Measurements from ENCODE around the gene ACO2. TPM values are rescaled to one million over a fixed set of nuclear protein-coding genes. Genes with fewer than 3 reads are reported as not detected.

Gene ACO2
- total RNA-seq, 4 donors from 2014 or later: 81.3 to 205 (median 135) TPM

DNA sequence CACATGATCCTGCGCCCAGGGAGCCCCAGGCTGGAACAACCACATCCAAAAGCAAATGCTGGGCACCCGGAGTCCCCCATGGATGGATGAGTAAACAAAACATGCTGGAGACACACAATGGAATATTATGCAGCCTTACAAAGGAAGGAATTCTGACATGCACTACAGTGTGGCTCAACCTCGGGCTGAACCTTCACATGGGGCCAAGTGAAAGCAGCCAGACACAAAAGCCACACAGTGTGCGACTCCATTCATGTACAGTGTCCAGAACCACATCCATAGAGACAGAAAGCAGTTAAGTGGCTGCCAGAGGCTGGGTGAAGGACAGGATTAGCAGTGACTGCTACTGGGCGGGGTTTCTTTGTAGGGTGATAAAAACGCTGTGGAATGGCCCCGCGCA is 65.3 kb downstream of the ACO2 start:
- Histone ChIP-seq H3K9me3 (no peaks in the 10 kb centered on the region), H3K27me3 (no peaks in the 10 kb centered on the region), H3K36me3 (peaks cover 17 to 26% of the 10 kb centered on the region in 2 donors), H3K4me3 (replicated peaks in 1 of 3) (no peak overlapping the region), H3K4me1 (no peaks in the 10 kb centered on the region), H3K27ac (no peak overlapping the region)
- intact Hi-C loops (cut with DNase I): no loop called here
- 92 to 96% methylated on average over 8 of the region's 8 CpGs for WGBS, 2 donors
- DNase-seq: no peak
- TF ChIP-seq CTCF (IDR thresholded peaks at IDR 0.05): no peak
- no peak for TF ChIP-seq POLR2A (IDR thresholded peaks at IDR 0.05)

DNA sequence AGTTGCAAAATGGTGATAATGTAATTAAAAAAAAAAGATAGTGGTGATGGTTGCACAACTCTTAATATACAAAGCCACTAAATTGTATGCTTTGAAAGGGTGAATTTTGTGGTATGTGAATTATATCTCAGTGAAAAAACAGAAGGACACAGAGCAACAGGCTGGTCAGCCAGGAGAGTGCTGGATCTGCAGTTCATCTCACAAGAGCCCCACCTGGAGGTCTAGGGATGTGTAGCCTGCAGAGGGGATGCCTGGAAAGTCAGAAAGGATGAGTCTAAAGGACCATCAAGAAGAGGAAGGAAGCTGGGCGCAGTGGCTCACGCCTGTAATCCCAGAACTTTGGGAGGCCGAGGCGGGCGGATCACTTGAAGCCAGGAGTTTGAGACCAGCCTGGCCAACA is 66.3 kb downstream of the ACO2 start:
- TF ChIP-seq POLR2A (IDR thresholded peaks at IDR 0.05): no peak
- TF ChIP-seq CTCF (IDR thresholded peaks at IDR 0.05): no peak
- Histone ChIP-seq H3K27ac (no peak overlapping the region), H3K4me3 (replicated peaks in 1 of 3) (no peak overlapping the region), H3K9me3 (no peaks in the 10 kb centered on the region), H3K4me1 (no peaks in the 10 kb centered on the region), H3K36me3 (peaks cover 13 to 22% of the 10 kb centered on the region in 2 donors), H3K27me3 (no peaks in the 10 kb centered on the region)
- 84 to 87% methylated on average over 5 of the region's 5 CpGs for WGBS, 2 donors
- intact Hi-C loops (cut with DNase I): no loop called here
- no peak for DNase-seq

- DNase-seq: no peak
- intact Hi-C loops (cut with DNase I): no loop called here
- TF ChIP-seq POLR2A (IDR thresholded peaks at IDR 0.05) (no peak), CTCF (IDR thresholded peaks at IDR 0.05) (no peak)
- no peaks in the 10 kb centered on the region for H3K27me3 ChIP-seq
- peaks cover 0 to 5% of the 10 kb centered on the region in 2 donors for H3K4me1 ChIP-seq
- H3K4me3 ChIP-seq (replicated peaks in 1 of 3): no peak overlapping the region
- peaks cover 0 to 4% of the 10 kb centered on the region in 2 donors for H3K36me3 ChIP-seq
- no peaks in the 10 kb centered on the region for H3K9me3 ChIP-seq
- no peak overlapping the region for H3K27ac ChIP-seq
- 89 to 96% methylated on average over 3 of the region's 3 CpGs for WGBS, 2 donors
Measured at GRCh38 chr22:41537203-41537602, 68.3 kb downstream of the ACO2 start.

DNA sequence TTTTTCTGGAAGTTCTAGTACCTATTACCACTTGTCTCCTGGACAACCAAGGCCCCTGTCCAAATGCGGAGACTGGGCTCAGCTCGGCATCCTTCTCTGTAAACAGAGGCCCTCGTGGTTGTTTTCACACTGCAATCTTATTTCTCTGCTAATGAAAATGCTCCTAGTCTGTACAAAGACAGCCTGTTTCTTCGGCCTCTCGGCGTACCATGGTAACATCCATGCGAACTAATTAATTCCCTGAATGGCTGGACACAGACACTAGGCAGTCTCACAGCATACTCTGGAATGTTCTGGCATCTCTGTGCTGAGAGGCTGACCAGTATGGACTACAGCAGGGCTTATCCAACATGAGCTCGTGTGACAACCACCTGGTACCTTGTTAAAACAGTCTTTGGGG is 69.7 kb downstream of the ACO2 start:
- Histone ChIP-seq H3K9me3 (no peaks in the 10 kb centered on the region), H3K4me3 (replicated peaks in 1 of 3) (no peak overlapping the region), H3K36me3 (no peaks in the 10 kb centered on the region), H3K27ac (no peak overlapping the region), H3K4me1 (peaks cover 11 to 19% of the 10 kb centered on the region in 2 donors), H3K27me3 (no peaks in the 10 kb centered on the region)
- intact Hi-C loops (cut with DNase I): no loop called here
- no peak for DNase-seq
- WGBS, 2 donors: 87 to 96% methylated on average over 8 of the region's 8 CpGs
- no peak for TF ChIP-seq CTCF (IDR thresholded peaks at IDR 0.05)
- no peak for TF ChIP-seq POLR2A (IDR thresholded peaks at IDR 0.05)

- intact Hi-C loops (cut with DNase I): loop anchor here (5.0 kb wide), 1 partner anchor 58 kb away; no protein-coding TSS in a partner anchor
- Histone ChIP-seq H3K36me3 (no peaks in the 10 kb centered on the region), H3K27me3 (no peaks in the 10 kb centered on the region), H3K4me3 (replicated peaks in 1 of 3) (no peak overlapping the region), H3K4me1 (peaks cover 12 to 20% of the 10 kb centered on the region in 2 donors), H3K27ac (no peak overlapping the region), H3K9me3 (no peaks in the 10 kb centered on the region)
- DNase-seq: no peak
- TF ChIP-seq POLR2A (IDR thresholded peaks at IDR 0.05): no peak
- no peak for TF ChIP-seq CTCF (IDR thresholded peaks at IDR 0.05)
- 68 to 77% methylated on average over 11 to 13 of the region's 13 CpGs for WGBS, 2 donors
Measured at GRCh38 chr22:41539146-41540005, 70.5 kb downstream of the ACO2 start.
